K562 (cell line): Measurements from ENCODE around the gene COX7A2. TPM values are rescaled to one million over a fixed set of nuclear protein-coding genes. Genes with fewer than 3 reads are reported as not detected.

Source experiments
- BCOR ChIP-seq: fragments of 450-650 bp; IDR thresholded peaks from 2 replicates; pipeline ENCODE4 v1.6.1; 2016
- BRD9 ChIP-seq: fragments of 450-650 bp; IDR thresholded peaks from 2 replicates; pipeline ENCODE4 v1.6.1; 2018; ENCODE audit warnings: low read depth; ENCODE audit not compliant: partially characterized antibody
- CBX5 ChIP-seq: IDR thresholded peaks from 2 replicates; pipeline ENCODE4 v1.6.1; 2014; ENCODE audit warnings: low read depth, borderline replicate concordance
- DIDO1 ChIP-seq: fragments of 450-650 bp; IDR thresholded peaks from 2 replicates; pipeline ENCODE4 v1.6.1; 2016; ENCODE audit warnings: low read depth, missing biosample characterization, missing genetic modification characterization
- GABPA ChIP-seq: fragments of 200-800 bp; sonication (Bioruptor generic); conservative IDR thresholded peaks from 2 replicates; pipeline ENCODE4 v1.6.1; 2016; ENCODE audit warnings: low read depth, missing genetic modification characterization, missing compliant biosample characterization
- HDGF ChIP-seq: fragments of 450-650 bp; IDR thresholded peaks from 2 replicates; pipeline ENCODE4 v1.6.1; 2016
- KLF1 ChIP-seq: fragments of 450-650 bp; IDR thresholded peaks from 2 replicates; pipeline ENCODE4 v1.6.1; 2016; ENCODE audit warnings: missing genetic modification characterization, missing compliant biosample characterization
- MEIS2 ChIP-seq: fragments of 450-650 bp; IDR thresholded peaks from 2 replicates; pipeline ENCODE4 v1.6.1; 2014; ENCODE audit warnings: mild to moderate bottlenecking; ENCODE audit not compliant: partially characterized antibody
- TRIM24 ChIP-seq, 2 experiments: fragments of 450-650 bp; IDR thresholded peaks; 2 replicates each; pipeline ENCODE4 v1.6.1; 2016
- ZNF263 ChIP-seq: sonication (generic); formaldehyde crosslinking; IDR thresholded peaks from 2 replicates; pipeline ENCODE4 v1.8.0; 2022; ENCODE audit warnings: mild to moderate bottlenecking, missing genetic modification reagents, borderline replicate concordance
- polyA plus RNA-seq, 8 experiments: library from polyadenylated mRNA; depleted of rRNA in 4 of 8; stranded (reverse) in 5 of 8; unstranded in 3 of 8; fragments of >200 nt; fragmentation: Nextera tagmentation in 2 of 8; fragmentation: Illumina TruSeq in 1 of 8; extraction: Ambion mirVana in 2 of 8; extraction: Trizol in 1 of 8; gene quantifications; 2 replicates each; pipeline versions ENCODE4 v1.2.1 to v1.2.3, GENCODE V29; 2011 to 2014; ENCODE audit warnings: inconsistent platforms in 1 of 8, missing spikeins in 1 of 8
- total RNA-seq, 7 experiments: library from RNA; depleted of rRNA in 6 of 7; stranded (reverse); fragments of >200 nt in 6 of 7; fragmentation: Illumina TruSeq in 2 of 7; extraction: Trizol in 2 of 7; gene quantifications; 2 replicates each; pipeline versions ENCODE4 v1.2.1 to v1.2.3, GENCODE V29; 2011 to 2021; ENCODE audit warnings: low replicate concordance in 1 of 7
- TF ChIP-seq, protein P1 (sequence below): fragments of 250-450 bp; sonication (Bioruptor Pico); IDR thresholded peaks from 2 replicates; pipeline ENCODE4 v1.5.0; 2021; ENCODE audit warnings: mild to moderate bottlenecking, borderline replicate concordance
- TF ChIP-seq, protein P2 (sequence below): sonication (generic); formaldehyde crosslinking; IDR thresholded peaks from 2 replicates; pipeline ENCODE4 v1.8.0; 2023; ENCODE audit warnings: mild to moderate bottlenecking, missing genetic modification reagents
- TF ChIP-seq, protein P3 (sequence below), 2 experiments: fragments of 450-650 bp in 1 of 2; IDR thresholded peaks; 2 replicates each; pipeline ENCODE4 v1.6.1; 2011 to 2017; ENCODE audit warnings: low read depth in 2 of 2, antibody characterized with exemption in 1 of 2, borderline replicate concordance in 1 of 2, low read length in 1 of 2, mild to moderate bottlenecking in 1 of 2, mixed read lengths in 1 of 2; ENCODE audit not compliant: control insufficient read depth in 1 of 2
- TF ChIP-seq, protein P4 (sequence below): fragments of 450-650 bp; IDR thresholded peaks from 2 replicates; pipeline ENCODE4 v1.6.1; 2016; ENCODE audit warnings: borderline replicate concordance

Gene COX7A2
- total and polyA plus RNA-seq, 9 of the 15 experiments (the other 6 are each of a cell fraction or from before 2014, with no cell fraction given): 234 to 2,216 (median 585) TPM

DNA sequence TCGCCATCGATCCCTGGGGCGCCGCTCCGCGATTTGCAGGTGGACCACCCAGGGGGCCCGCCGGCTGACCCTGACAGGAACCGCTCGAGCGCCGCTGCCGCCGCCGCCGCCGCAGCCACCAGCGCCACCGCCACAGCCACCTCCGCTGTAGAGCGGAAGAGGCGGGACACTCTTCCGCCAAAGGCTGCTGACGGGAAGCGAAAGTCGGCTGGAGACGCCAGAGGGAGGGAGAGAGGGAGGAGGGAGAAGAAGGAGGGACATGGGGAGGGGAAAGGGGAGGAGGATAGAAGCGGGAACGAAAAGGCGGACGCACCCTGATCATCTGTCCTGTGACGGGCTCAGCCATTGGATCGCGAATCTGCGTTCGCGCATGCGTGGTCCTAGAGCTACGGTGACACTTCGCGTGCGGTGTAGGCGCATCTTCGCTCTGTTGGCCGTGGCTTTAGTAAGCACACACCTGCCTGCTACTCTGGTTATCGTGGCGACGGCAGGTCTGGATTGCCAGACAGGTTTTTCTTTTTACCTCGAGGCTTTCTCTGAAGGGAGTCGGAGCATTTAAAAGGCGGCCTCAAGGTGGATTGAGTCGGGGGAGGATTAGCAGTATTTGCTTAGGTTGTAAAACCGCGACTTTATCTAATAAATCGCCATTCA lies 41.2 kb upstream of the COX7A2 start, which contains the start of gene TMEM30A (continued):
- TF ChIP-seq, protein P1, sequence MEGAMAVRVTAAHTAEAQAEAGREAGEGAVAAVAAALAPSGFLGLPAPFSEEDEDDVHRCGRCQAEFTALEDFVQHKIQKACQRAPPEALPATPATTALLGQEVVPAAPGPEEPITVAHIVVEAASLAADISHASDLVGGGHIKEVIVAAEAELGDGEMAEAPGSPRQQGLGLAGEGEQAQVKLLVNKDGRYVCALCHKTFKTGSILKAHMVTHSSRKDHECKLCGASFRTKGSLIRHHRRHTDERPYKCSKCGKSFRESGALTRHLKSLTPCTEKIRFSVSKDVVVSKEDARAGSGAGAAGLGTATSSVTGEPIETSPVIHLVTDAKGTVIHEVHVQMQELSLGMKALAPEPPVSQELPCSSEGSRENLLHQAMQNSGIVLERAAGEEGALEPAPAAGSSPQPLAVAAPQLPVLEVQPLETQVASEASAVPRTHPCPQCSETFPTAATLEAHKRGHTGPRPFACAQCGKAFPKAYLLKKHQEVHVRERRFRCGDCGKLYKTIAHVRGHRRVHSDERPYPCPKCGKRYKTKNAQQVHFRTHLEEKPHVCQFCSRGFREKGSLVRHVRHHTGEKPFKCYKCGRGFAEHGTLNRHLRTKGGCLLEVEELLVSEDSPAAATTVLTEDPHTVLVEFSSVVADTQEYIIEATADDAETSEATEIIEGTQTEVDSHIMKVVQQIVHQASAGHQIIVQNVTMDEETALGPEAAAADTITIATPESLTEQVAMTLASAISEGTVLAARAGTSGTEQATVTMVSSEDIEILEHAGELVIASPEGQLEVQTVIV (CRISPR knock-in tag): no peak
- TF ChIP-seq DIDO1 (tag) (peak; percentile 16; the same call in 1 of the 2 replicates), MEIS2 (peak; percentile 66), BRD9 (peak; percentile 10), ZNF263 (CRISPR knock-in tag) (peak; percentile 100), HDGF (peak; percentile 96), TRIM24 (IDR thresholded peaks at IDR 0.05) (peak in 1 of 2 experiments; percentile 94; a peak in 2 of 4 replicates), KLF1 (tag) (0 out of 2 replicates have a peak, but pooled peaks have one; percentile 27), CBX5 (0 out of 2 replicates have a peak, but pooled peaks have one; percentile 20), BCOR (peak; percentile 56; the same call in 1 of the 2 replicates), GABPA (tag) (peak; percentile 95)
- TF ChIP-seq, protein P2, sequence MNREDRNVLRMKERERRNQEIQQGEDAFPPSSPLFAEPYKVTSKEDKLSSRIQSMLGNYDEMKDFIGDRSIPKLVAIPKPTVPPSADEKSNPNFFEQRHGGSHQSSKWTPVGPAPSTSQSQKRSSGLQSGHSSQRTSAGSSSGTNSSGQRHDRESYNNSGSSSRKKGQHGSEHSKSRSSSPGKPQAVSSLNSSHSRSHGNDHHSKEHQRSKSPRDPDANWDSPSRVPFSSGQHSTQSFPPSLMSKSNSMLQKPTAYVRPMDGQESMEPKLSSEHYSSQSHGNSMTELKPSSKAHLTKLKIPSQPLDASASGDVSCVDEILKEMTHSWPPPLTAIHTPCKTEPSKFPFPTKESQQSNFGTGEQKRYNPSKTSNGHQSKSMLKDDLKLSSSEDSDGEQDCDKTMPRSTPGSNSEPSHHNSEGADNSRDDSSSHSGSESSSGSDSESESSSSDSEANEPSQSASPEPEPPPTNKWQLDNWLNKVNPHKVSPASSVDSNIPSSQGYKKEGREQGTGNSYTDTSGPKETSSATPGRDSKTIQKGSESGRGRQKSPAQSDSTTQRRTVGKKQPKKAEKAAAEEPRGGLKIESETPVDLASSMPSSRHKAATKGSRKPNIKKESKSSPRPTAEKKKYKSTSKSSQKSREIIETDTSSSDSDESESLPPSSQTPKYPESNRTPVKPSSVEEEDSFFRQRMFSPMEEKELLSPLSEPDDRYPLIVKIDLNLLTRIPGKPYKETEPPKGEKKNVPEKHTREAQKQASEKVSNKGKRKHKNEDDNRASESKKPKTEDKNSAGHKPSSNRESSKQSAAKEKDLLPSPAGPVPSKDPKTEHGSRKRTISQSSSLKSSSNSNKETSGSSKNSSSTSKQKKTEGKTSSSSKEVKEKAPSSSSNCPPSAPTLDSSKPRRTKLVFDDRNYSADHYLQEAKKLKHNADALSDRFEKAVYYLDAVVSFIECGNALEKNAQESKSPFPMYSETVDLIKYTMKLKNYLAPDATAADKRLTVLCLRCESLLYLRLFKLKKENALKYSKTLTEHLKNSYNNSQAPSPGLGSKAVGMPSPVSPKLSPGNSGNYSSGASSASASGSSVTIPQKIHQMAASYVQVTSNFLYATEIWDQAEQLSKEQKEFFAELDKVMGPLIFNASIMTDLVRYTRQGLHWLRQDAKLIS (CRISPR knock-in tag): no peak
- TF ChIP-seq, protein P3, sequence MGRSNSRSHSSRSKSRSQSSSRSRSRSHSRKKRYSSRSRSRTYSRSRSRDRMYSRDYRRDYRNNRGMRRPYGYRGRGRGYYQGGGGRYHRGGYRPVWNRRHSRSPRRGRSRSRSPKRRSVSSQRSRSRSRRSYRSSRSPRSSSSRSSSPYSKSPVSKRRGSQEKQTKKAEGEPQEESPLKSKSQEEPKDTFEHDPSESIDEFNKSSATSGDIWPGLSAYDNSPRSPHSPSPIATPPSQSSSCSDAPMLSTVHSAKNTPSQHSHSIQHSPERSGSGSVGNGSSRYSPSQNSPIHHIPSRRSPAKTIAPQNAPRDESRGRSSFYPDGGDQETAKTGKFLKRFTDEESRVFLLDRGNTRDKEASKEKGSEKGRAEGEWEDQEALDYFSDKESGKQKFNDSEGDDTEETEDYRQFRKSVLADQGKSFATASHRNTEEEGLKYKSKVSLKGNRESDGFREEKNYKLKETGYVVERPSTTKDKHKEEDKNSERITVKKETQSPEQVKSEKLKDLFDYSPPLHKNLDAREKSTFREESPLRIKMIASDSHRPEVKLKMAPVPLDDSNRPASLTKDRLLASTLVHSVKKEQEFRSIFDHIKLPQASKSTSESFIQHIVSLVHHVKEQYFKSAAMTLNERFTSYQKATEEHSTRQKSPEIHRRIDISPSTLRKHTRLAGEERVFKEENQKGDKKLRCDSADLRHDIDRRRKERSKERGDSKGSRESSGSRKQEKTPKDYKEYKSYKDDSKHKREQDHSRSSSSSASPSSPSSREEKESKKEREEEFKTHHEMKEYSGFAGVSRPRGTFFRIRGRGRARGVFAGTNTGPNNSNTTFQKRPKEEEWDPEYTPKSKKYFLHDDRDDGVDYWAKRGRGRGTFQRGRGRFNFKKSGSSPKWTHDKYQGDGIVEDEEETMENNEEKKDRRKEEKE (IDR thresholded peaks at IDR 0.05; ENCODE audit: borderline replicate concordance in 1 of 2, control insufficient read depth in 1 of 2, low read depth in 2 of 2, low read length in 1 of 2): peak in 1 of 2 experiments; percentile 92; a peak in 1 of 4 replicates
- TF ChIP-seq, protein P4, sequence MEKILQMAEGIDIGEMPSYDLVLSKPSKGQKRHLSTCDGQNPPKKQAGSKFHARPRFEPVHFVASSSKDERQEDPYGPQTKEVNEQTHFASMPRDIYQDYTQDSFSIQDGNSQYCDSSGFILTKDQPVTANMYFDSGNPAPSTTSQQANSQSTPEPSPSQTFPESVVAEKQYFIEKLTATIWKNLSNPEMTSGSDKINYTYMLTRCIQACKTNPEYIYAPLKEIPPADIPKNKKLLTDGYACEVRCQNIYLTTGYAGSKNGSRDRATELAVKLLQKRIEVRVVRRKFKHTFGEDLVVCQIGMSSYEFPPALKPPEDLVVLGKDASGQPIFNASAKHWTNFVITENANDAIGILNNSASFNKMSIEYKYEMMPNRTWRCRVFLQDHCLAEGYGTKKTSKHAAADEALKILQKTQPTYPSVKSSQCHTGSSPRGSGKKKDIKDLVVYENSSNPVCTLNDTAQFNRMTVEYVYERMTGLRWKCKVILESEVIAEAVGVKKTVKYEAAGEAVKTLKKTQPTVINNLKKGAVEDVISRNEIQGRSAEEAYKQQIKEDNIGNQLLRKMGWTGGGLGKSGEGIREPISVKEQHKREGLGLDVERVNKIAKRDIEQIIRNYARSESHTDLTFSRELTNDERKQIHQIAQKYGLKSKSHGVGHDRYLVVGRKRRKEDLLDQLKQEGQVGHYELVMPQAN: peak; percentile 40; the same call in 1 of the 2 replicates
